Activated T-cell treated with anti-CD3 and anti-CD28 coated beads, Interleukin-2, amount 50 U/mL, for 24 hours (primary cell): ENCODE results near the gene SLC12A6.
A peak's percentile ranks its signal among the peaks of the same experiment; 100 is the strongest.
"Not testable (repeated sequence)": the region's sequence is repeated elsewhere in the genome, so short reads cannot be mapped to it uniquely, and the experiment has no call there.

Experiments
- DNase-seq: peaks from one replicate; pipeline ENCODE4 v3.0.0-alpha.2; 2020
- H3K27ac Mint-ChIP-seq: 2 replicates; pipeline ENCODE4 v1.8.0; 2020; ENCODE audit warnings: mild to moderate bottlenecking, mixed read lengths
- H3K27me3 Mint-ChIP-seq: 2 replicates; pipeline ENCODE4 v1.8.0; 2020; ENCODE audit warnings: mixed read lengths
- H3K36me3 Mint-ChIP-seq: 2 replicates; pipeline ENCODE4 v1.8.0; 2020; ENCODE audit warnings: low read depth, mixed read lengths
- H3K4me1 Mint-ChIP-seq: 2 replicates; pipeline ENCODE4 v1.8.0; 2020; ENCODE audit warnings: low read depth, mixed read lengths
- H3K4me3 Mint-ChIP-seq: 2 replicates; pipeline ENCODE4 v1.8.0; 2020; ENCODE audit warnings: mild to moderate bottlenecking, moderate library complexity, mixed read lengths
- H3K9me3 Mint-ChIP-seq: 2 replicates; pipeline ENCODE4 v1.8.0; 2020; ENCODE audit warnings: mixed read lengths

The SLC12A6 gene

GRCh38 chr15:34342737-34343575 is 5.4 kb upstream of the SLC12A6 start, which contains the start of the genes NOP10 and NUTM1:
NOP10 (minus strand) TSS chr15:34343136; CDS start chr15:34343073, 63 bp downstream.
NUTM1 (plus strand) TSS chr15:34343315; CDS start chr15:34343697, 382 bp downstream.
- peak within 1 kb of the TSS; percentile 95 for H3K27ac Mint-ChIP-seq
- peak; percentile 97 for DNase-seq
- no peaks in the 10 kb centered on the region for H3K27me3 Mint-ChIP-seq
- H3K4me3 Mint-ChIP-seq, result no peak within 1 kb of the TSS
- H3K36me3 Mint-ChIP-seq, result peaks cover 39% of the 10 kb centered on the region
- H3K9me3 Mint-ChIP-seq, result no peaks in the 10 kb centered on the region
- H3K4me1 Mint-ChIP-seq, result peaks cover 32% of the 10 kb centered on the region

DNA sequence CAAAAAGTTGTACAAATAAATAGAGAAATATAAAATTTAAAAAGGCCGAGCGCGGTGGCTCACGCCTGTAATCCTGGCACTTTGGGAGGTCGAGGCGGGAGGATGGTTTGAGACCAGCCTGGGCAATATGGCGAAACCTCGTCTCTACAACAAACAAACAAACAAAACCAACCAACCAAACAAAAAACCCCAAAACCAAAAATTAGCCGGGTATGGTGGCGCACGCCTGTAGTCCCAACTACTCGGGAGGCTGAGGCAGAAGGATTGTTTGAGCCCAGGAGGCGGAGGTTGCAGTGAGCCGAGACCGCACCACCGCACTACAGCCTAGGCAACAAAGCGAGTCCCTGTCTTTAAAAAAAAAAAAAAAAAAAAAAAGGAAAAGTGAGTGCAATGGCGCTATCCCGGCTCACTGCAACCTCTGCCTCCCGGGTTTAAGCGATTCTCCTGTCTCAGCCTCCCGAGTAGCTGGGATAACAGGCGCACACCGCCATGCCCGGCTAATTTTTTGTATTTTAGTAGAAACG is 4.7 kb upstream of the SLC12A6 start:
- H3K27me3 Mint-ChIP-seq, H3K9me3 Mint-ChIP-seq, DNase-seq, H3K4me3 Mint-ChIP-seq: not testable (repeated sequence)
- Mint-ChIP-seq H3K36me3 (peaks cover 39% of the 10 kb centered on the region), H3K4me1 (peaks cover 32% of the 10 kb centered on the region), H3K27ac (peak overlapping the region; percentile 95)

DNA sequence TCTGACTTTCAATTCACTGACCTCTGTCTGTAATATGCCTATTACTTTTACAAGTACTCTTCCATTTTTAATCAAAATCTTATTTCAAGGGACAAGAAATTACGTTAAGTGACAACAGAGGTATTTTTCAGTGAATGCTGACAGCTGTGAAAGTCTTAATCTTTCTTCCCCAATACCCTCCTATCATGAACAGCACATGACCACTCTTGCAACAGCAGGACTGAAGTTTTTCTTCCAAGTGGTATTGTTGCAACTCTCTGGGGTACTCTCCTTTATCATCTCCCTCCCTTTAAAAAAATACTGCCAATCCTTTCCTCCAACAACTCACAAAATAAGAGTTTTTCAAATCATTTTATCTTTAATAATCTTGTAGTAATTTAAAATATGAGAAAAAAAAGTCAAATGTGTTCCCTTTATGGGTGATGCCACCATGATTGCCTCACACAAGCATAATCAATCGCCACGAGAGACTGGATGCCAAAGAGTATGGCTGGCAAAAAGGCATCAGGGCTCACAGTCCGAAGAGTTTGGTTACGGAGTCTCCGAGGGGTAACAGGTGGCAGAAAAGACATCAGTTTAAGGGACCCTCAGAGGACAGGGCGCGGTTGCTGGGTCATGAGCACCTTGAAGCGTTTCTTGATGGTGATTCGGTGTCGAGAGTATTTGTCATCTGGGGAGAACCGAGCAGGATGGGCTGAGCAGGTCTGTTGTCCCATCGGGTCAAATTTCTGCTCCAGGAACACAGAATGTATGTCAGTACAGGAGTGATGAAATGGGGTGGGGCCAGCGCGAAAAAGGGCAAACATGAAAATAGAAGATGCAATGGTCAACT is 4.0 kb upstream of the SLC12A6 start:
- Mint-ChIP-seq H3K27ac (peak overlapping the region; percentile 95), H3K27me3 (no peaks in the 10 kb centered on the region), H3K36me3 (peaks cover 44% of the 10 kb centered on the region), H3K9me3 (no peaks in the 10 kb centered on the region), H3K4me3 (no peak overlapping the region), H3K4me1 (peaks cover 38% of the 10 kb centered on the region)
- no peak for DNase-seq

GRCh38 chr15:34339946-34340345 is 2.4 kb upstream of the SLC12A6 start:
- H3K4me1 Mint-ChIP-seq, result peaks cover 54% of the 10 kb centered on the region
- H3K27ac Mint-ChIP-seq, result peak overlapping the region; percentile 77
- H3K36me3 Mint-ChIP-seq, result peaks cover 47% of the 10 kb centered on the region
- no peak for DNase-seq
- H3K9me3 Mint-ChIP-seq, result no peaks in the 10 kb centered on the region
- H3K27me3 Mint-ChIP-seq, result no peaks in the 10 kb centered on the region
- H3K4me3 Mint-ChIP-seq, result no peak overlapping the region

- Mint-ChIP-seq H3K27ac (peak overlapping the region; percentile 94), H3K4me1 (peaks cover 66% of the 10 kb centered on the region), H3K4me3 (peak overlapping the region; percentile 90), H3K27me3 (no peaks in the 10 kb centered on the region), H3K36me3 (peaks cover 47% of the 10 kb centered on the region), H3K9me3 (no peaks in the 10 kb centered on the region)
- no peak for DNase-seq
Measured at GRCh38 chr15:34338347-34338746, 766 bp upstream of the SLC12A6 start.

DNA sequence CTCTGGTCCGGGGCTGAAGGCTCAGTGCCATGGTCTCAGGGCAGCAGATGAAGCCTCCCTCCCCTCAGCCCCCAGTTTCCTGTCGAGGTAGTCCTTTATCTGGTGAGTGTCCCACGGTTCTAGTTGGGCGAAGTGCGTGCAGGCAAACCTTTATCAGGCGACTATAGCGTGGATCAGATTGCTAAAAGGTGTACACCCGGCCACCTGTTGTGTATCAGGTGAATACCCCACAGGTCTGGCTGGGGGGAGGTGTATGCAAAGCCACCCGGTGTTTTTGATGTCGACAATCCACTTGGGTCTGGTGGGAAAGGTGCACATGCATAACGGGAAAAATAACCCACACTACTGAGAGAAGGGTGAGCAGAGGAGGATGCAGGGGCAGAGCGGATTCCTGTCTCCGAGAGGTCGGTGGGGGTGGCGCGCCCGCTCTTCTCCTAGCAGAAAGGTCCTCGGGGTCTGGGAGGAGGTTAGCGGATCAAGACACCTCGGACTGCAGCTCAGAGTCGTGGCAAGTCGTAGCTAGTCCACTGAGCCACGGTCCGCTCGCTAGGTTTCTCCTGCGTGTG is 507 bp downstream of the SLC12A6 start:
- no peaks in the 10 kb centered on the region for H3K9me3 Mint-ChIP-seq
- no peak for DNase-seq
- H3K27me3 Mint-ChIP-seq, result no peaks in the 10 kb centered on the region
- peak overlapping the region; percentile 94 for H3K27ac Mint-ChIP-seq
- peaks cover 77% of the 10 kb centered on the region for H3K4me1 Mint-ChIP-seq
- H3K4me3 Mint-ChIP-seq, result peak overlapping the region; percentile 90
- H3K36me3 Mint-ChIP-seq, result peaks cover 46% of the 10 kb centered on the region

DNA sequence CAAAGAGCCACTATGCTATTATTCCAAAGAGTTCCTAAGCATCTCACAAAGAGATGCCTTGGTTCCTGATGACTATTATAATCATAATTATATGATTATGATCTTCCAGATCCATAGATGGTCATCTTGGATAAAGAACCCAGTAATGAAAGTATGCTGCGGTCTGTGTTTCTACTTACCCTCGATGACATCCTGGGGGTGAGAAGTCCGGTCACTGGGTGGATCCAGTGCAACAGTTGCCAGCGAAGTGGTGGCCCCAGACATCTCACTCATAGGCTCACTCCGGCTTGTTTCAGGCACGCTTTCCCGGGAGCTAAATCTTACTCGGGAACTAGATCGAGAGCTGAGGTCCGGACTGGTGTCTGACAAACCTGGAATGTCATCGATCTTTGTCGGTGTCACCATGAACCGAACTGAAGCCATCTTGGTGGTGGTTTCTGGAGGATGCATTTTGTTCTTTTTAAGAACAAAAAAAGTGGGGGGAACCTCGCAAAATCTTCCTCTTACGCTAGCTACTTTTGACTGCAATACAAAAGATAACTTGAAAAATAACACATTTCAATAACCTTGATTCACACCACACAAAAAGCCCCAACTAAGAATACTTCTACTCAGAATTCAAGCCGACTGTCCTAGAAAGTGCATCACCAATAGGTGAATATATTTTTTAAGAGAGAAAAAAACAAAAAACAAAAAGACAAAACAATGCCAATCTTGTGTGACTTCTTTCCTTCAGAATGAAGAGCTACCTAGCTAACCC is 1.2 kb downstream of the SLC12A6 start:
- H3K4me1 Mint-ChIP-seq, result peaks cover 78% of the 10 kb centered on the region
- peak overlapping the region; percentile 90 for H3K4me3 Mint-ChIP-seq
- H3K9me3 Mint-ChIP-seq, result no peaks in the 10 kb centered on the region

GRCh38 chr15:34335176-34336032 is 2.2 kb downstream of the SLC12A6 start:
- Mint-ChIP-seq H3K9me3 (no peaks in the 10 kb centered on the region), H3K4me1 (peaks cover 78% of the 10 kb centered on the region), H3K27me3 (no peaks in the 10 kb centered on the region), H3K4me3 (peak overlapping the region; percentile 90), H3K36me3 (peaks cover 36% of the 10 kb centered on the region), H3K27ac (peak overlapping the region; percentile 94)
- no peak for DNase-seq

More for the DNA sequence above, 1.2 kb downstream of the SLC12A6 start:
- no peak for DNase-seq
- H3K36me3 Mint-ChIP-seq, result peaks cover 42% of the 10 kb centered on the region
- no peaks in the 10 kb centered on the region for H3K27me3 Mint-ChIP-seq
- peak overlapping the region; percentile 94 for H3K27ac Mint-ChIP-seq

- H3K9me3 Mint-ChIP-seq, result no peaks in the 10 kb centered on the region
- peak overlapping the region; percentile 90 for H3K4me3 Mint-ChIP-seq
- DNase-seq, result no peak
- H3K27ac Mint-ChIP-seq, result peak overlapping the region; percentile 94
- H3K27me3 Mint-ChIP-seq, result no peaks in the 10 kb centered on the region
- peaks cover 78% of the 10 kb centered on the region for H3K4me1 Mint-ChIP-seq
- peaks cover 32% of the 10 kb centered on the region for H3K36me3 Mint-ChIP-seq
Measured at GRCh38 chr15:34334672-34335071, 2.9 kb downstream of the SLC12A6 start.

DNA sequence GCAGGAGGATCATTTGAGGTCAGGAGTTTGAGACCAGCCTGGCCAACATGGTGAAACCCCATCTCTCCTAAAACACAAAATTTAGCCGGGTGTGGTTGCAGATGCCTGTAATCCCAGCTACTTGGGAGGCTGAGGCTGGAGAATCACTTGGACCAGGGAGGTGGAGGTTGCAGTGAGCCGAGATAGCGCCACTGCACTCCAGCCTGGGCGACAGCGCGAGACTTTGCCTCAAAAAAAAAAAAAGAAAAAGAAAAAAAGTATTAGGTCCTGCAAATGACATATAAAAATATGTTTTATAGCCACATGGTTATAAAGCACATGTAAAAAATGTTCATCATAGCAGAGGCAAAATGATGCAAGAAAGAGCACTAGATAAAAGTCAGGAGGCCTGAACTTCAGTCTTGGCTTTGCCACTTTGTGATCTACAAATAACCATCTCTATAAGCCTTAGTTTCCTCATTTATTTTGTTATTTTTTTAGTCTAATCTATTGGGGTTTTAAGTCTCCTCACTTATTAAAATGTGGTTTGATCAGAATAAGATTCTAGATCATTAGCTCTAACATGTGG is 4.9 kb downstream of the SLC12A6 start:
- H3K27ac Mint-ChIP-seq, result peak overlapping the region; percentile 91
- no peaks in the 10 kb centered on the region for H3K9me3 Mint-ChIP-seq
- DNase-seq, result no peak
- H3K36me3 Mint-ChIP-seq, result peaks cover 19% of the 10 kb centered on the region
- no peaks in the 10 kb centered on the region for H3K27me3 Mint-ChIP-seq
- peak overlapping the region; percentile 65 for H3K4me3 Mint-ChIP-seq
- H3K4me1 Mint-ChIP-seq, result peaks cover 84% of the 10 kb centered on the region

- peak overlapping the region; percentile 91 for H3K27ac Mint-ChIP-seq
- H3K9me3 Mint-ChIP-seq, result no peaks in the 10 kb centered on the region
- H3K36me3 Mint-ChIP-seq, result peaks cover 14% of the 10 kb centered on the region
- DNase-seq, result no peak
- H3K27me3 Mint-ChIP-seq, result no peaks in the 10 kb centered on the region
- peak overlapping the region; percentile 65 for H3K4me3 Mint-ChIP-seq
- H3K4me1 Mint-ChIP-seq, result peaks cover 89% of the 10 kb centered on the region
Measured at GRCh38 chr15:34331809-34332208, 5.8 kb downstream of the SLC12A6 start.

DNA sequence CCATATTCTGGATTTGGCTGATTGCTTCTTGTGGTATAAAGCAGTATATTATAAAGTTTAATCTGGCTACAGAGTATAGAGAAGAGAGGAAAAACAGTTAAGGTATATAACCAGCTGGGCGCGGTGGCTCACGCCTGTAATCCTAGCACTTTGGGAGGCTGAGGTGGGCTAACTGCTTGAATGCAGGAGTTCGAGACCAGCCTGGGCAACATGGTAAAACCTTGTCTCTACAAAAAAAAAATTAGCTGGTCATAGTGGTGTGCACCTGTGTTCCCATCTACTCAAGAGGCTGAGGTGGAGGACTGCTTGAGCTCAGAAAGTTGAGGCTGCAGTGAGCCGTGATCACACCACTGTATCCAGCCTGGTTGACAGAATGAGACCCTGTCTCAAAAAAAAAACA is 7.3 kb downstream of the SLC12A6 start:
- Mint-ChIP-seq H3K27me3 (no peaks in the 10 kb centered on the region), H3K27ac (peak overlapping the region; percentile 31), H3K36me3 (peaks cover 11% of the 10 kb centered on the region), H3K9me3 (no peaks in the 10 kb centered on the region), H3K4me1 (peaks cover 86% of the 10 kb centered on the region), H3K4me3 (no peak overlapping the region)
- no peak for DNase-seq

- Mint-ChIP-seq H3K27ac (peak overlapping the region; percentile 88), H3K9me3 (no peaks in the 10 kb centered on the region), H3K4me3 (peak overlapping the region; percentile 19), H3K36me3 (peaks cover 11% of the 10 kb centered on the region), H3K27me3 (no peaks in the 10 kb centered on the region), H3K4me1 (peaks cover 84% of the 10 kb centered on the region)
- no peak for DNase-seq
Measured at GRCh38 chr15:34329006-34329405, 8.6 kb downstream of the SLC12A6 start.
